SK-N-SH treated with all-trans-retinoic acid at 6 μM for 48 hours (cell line): ENCODE results near the gene SLC36A4.

ENCODE experiments used
- ATAC-seq: fragments of 200-7000 bp; cut with Tn5 transposase; 3 replicates; pipeline ENCODE4 v1.9.1; 2020; ENCODE audit warnings: mild to moderate bottlenecking, moderate library complexity
- ARNTL ChIP-seq: fragments of 450-650 bp; formaldehyde crosslinking; IDR thresholded peaks from 2 replicates; pipeline ENCODE4 v1.5.0; 2020; ENCODE audit warnings: low read depth, mild to moderate bottlenecking, moderate library complexity, borderline replicate concordance
- CREB5 ChIP-seq: fragments of 250-450 bp; sonication (Bioruptor Pico); IDR thresholded peaks from 2 replicates; pipeline ENCODE4 v1.5.1; 2020; ENCODE audit warnings: low read depth, mild to moderate bottlenecking, moderate library complexity
- CSDC2 ChIP-seq: fragments of 250-450 bp; sonication (Bioruptor Pico); IDR thresholded peaks from 2 replicates; pipeline ENCODE4 v1.5.0; 2020; ENCODE audit warnings: mild to moderate bottlenecking, moderate library complexity
- CSRNP3 ChIP-seq: fragments of 250-450 bp; sonication (Bioruptor Pico); IDR thresholded peaks from 2 replicates; pipeline ENCODE4 v1.5.1; 2021; ENCODE audit warnings: mild to moderate bottlenecking, moderate library complexity
- ESRRG ChIP-seq: fragments of 250-450 bp; sonication (Bioruptor Pico); IDR thresholded peaks from 2 replicates; pipeline ENCODE4 v1.6.1; 2021; ENCODE audit warnings: mild to moderate bottlenecking
- GLIS3 ChIP-seq: fragments of 250-450 bp; sonication (Bioruptor Pico); IDR thresholded peaks from 2 replicates; pipeline ENCODE4 v1.5.0; 2020; ENCODE audit warnings: mild to moderate bottlenecking, moderate library complexity
- ISL1 ChIP-seq: fragments of 250-450 bp; sonication (Bioruptor Pico); IDR thresholded peaks from 2 replicates; pipeline ENCODE4 v2.1.2; 2022; ENCODE audit warnings: mild to moderate bottlenecking, moderate library complexity
- POU6F1 ChIP-seq: fragments of 250-450 bp; sonication (Bioruptor Pico); IDR thresholded peaks from 2 replicates; pipeline ENCODE4 v1.8.0; 2021; ENCODE audit warnings: low read depth, mild to moderate bottlenecking, moderate library complexity, borderline replicate concordance
- PPARA ChIP-seq: fragments of 250-450 bp; sonication (Bioruptor Pico); IDR thresholded peaks from 2 replicates; pipeline ENCODE4 v1.5.0; 2020; ENCODE audit warnings: mild to moderate bottlenecking, borderline replicate concordance
- RARB ChIP-seq: fragments of 250-450 bp; sonication (Bioruptor Pico); IDR thresholded peaks from 2 replicates; pipeline ENCODE4 v1.8.0; 2021; ENCODE audit warnings: mild to moderate bottlenecking, moderate library complexity
- SNAI2 ChIP-seq: fragments of 250-450 bp; sonication (Bioruptor Pico); IDR thresholded peaks from 2 replicates; pipeline ENCODE4 v1.5.0; 2020; ENCODE audit warnings: mild to moderate bottlenecking, moderate library complexity
- TCF4 ChIP-seq: fragments of 250-450 bp; sonication (Bioruptor Pico); IDR thresholded peaks from 2 replicates; pipeline ENCODE4 v1.8.0; 2021; ENCODE audit warnings: mild to moderate bottlenecking, moderate library complexity, borderline replicate concordance
- ZFP3 ChIP-seq: fragments of 250-450 bp; sonication (Bioruptor Pico); IDR thresholded peaks from 2 replicates; pipeline ENCODE4 v1.5.0; 2020; ENCODE audit warnings: mild to moderate bottlenecking, moderate library complexity
- ZFP30 ChIP-seq: fragments of 450-650 bp; formaldehyde crosslinking; IDR thresholded peaks from 2 replicates; pipeline ENCODE4 v1.5.0; 2022; ENCODE audit warnings: mild to moderate bottlenecking, moderate library complexity
- ZNF70 ChIP-seq: fragments of 450-650 bp; formaldehyde crosslinking; IDR thresholded peaks from 2 replicates; pipeline ENCODE4 v1.5.0; 2020; ENCODE audit warnings: mild to moderate bottlenecking, moderate library complexity
- ZNF8 ChIP-seq: fragments of 450-650 bp; formaldehyde crosslinking; IDR thresholded peaks from 2 replicates; pipeline ENCODE4 v1.5.0; 2020; ENCODE audit warnings: mild to moderate bottlenecking, moderate library complexity
- TF ChIP-seq, protein P1 (sequence below): fragments of 250-450 bp; sonication (Bioruptor Pico); IDR thresholded peaks from 2 replicates; pipeline ENCODE4 v1.5.0; 2020; ENCODE audit warnings: mild to moderate bottlenecking, moderate library complexity

Gene SLC36A4

GRCh38 chr11:93212094-93212493 lies 14.3 kb upstream of the SLC36A4 start:
- ATAC-seq: no peak

DNA sequence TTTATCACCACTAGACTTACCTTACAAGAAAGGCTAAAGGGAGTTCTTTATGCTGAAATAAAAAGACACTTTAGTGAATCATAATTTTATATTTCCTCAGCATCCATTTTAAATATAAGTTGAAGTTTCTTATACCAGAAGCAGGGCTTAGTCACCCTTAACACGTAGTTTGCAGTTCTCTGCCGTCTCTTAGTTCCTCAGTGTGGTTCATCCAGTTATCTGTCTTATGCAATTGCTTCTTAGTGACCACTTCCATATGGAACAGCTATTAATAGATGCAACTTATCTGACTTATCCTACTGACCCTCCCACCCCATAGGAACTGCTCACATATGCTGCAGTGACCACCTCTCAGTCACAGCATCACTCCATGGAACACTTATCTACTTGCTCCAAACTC lies 11.7 kb upstream of the SLC36A4 start:
- ATAC-seq: no peak
- TF ChIP-seq ISL1 (CRISPR knock-in tag): no peak
- TF ChIP-seq ESRRG: no peak
- no peak for TF ChIP-seq ZNF70 (CRISPR knock-in tag)
- no peak for TF ChIP-seq CSRNP3 (CRISPR knock-in tag)
- no peak for TF ChIP-seq ARNTL
- TF ChIP-seq ZNF8 (CRISPR knock-in tag): no peak
- no peak for TF ChIP-seq ZFP30
- TF ChIP-seq CREB5: no peak
- no peak for TF ChIP-seq POU6F1
- TF ChIP-seq, protein P1, sequence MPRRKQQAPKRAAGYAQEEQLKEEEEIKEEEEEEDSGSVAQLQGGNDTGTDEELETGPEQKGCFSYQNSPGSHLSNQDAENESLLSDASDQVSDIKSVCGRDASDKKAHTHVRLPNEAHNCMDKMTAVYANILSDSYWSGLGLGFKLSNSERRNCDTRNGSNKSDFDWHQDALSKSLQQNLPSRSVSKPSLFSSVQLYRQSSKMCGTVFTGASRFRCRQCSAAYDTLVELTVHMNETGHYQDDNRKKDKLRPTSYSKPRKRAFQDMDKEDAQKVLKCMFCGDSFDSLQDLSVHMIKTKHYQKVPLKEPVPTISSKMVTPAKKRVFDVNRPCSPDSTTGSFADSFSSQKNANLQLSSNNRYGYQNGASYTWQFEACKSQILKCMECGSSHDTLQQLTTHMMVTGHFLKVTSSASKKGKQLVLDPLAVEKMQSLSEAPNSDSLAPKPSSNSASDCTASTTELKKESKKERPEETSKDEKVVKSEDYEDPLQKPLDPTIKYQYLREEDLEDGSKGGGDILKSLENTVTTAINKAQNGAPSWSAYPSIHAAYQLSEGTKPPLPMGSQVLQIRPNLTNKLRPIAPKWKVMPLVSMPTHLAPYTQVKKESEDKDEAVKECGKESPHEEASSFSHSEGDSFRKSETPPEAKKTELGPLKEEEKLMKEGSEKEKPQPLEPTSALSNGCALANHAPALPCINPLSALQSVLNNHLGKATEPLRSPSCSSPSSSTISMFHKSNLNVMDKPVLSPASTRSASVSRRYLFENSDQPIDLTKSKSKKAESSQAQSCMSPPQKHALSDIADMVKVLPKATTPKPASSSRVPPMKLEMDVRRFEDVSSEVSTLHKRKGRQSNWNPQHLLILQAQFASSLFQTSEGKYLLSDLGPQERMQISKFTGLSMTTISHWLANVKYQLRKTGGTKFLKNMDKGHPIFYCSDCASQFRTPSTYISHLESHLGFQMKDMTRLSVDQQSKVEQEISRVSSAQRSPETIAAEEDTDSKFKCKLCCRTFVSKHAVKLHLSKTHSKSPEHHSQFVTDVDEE (CRISPR knock-in tag): no peak
- TF ChIP-seq GLIS3: no peak
- TF ChIP-seq TCF4 (CRISPR knock-in tag): no peak

More at GRCh38 chr11:93212094-93212493, 14.3 kb upstream of the SLC36A4 start:
- TF ChIP-seq ZNF8 (CRISPR knock-in tag) (no peak), PPARA (CRISPR knock-in tag) (no peak), ARNTL (no peak)

GRCh38 chr11:93208663-93209270 lies 11.0 kb upstream of the SLC36A4 start:
- TF ChIP-seq RARB (CRISPR knock-in tag) (no peak), ESRRG (no peak), CREB5 (no peak), CSDC2 (CRISPR knock-in tag) (no peak), ZFP3 (no peak), POU6F1 (no peak), ZFP30 (no peak), TCF4 (CRISPR knock-in tag) (no peak), SNAI2 (CRISPR knock-in tag) (no peak), CSRNP3 (CRISPR knock-in tag) (no peak)
- TF ChIP-seq, protein P1 (CRISPR knock-in tag): no peak
- ATAC-seq: no peak
